ENCODE data around the gene PRSS16.
"Not testable (repeated sequence)": the region's sequence is repeated elsewhere in the genome, so short reads cannot be mapped to it uniquely, and the experiment has no call there.

DNA sequence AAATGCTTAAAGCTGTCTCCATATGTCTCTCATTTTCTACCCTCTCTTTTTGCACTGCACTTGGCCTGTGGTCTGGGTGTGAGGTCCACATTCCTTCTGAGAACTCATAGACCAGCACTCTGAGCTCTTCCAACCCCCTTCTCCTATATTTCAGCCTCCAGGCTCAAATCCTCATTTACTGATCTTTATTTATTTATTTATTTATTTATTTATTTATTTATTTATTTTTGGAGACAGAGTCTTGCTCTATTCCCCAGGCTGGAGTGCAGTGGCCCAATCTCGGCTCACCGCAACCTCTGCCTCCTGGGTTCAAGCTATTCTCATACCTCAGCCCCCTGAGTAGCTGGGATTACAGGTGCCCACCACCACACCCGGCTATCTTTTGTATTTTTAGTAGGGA, 19.5 kb downstream of the PRSS16 start:
- TF ChIP-seq SUZ12 (IDR thresholded peaks at IDR 0.05; ENCODE audit: extremely low read depth, insufficient read depth, insufficient read length); YY1 (IDR thresholded peaks at IDR 0.05; ENCODE audit: insufficient read depth, insufficient read length): not testable (repeated sequence)

All from NT2/D1 (cell line).